Osteoblast (primary cell): ENCODE results near the gene PTHLH. TPM values are rescaled to one million over a fixed set of nuclear protein-coding genes. Genes with fewer than 3 reads are reported as not detected.

Experiments used
- DNase-seq: peaks from one replicate; pipeline ENCODE4 v3.0.0; 2011; ENCODE audit warnings: low spot score, mixed read lengths; ENCODE audit not compliant: insufficient read length; ENCODE audit errors: missing footprints
- H2AFZ ChIP-seq: 2 replicates; pipeline ENCODE4 v1.6.0; 2011; ENCODE audit warnings: mild to moderate bottlenecking, low read length
- H3K27ac ChIP-seq: 2 replicates; pipeline ENCODE4 v1.5.1; 2011; ENCODE audit warnings: mild to moderate bottlenecking, low read depth, low read length, moderate library complexity
- H3K27me3 ChIP-seq: 2 replicates; pipeline ENCODE4 v1.6.0; 2012; ENCODE audit warnings: mild to moderate bottlenecking, control low read depth, inconsistent platforms, low read length, moderate library complexity; ENCODE audit not compliant: insufficient read depth
- H3K36me3 ChIP-seq: 2 replicates; pipeline ENCODE4 v1.5.1; 2011; ENCODE audit warnings: mild to moderate bottlenecking, low read length, control low read depth, moderate library complexity; ENCODE audit not compliant: insufficient read depth
- H3K4me1 ChIP-seq: 2 replicates; pipeline ENCODE4 v1.5.1; 2011; ENCODE audit warnings: mild to moderate bottlenecking, low read length, control low read depth, moderate library complexity; ENCODE audit not compliant: insufficient read depth
- H3K4me2 ChIP-seq: 2 replicates; pipeline ENCODE4 v1.6.0; 2011; ENCODE audit warnings: mild to moderate bottlenecking, low read length; ENCODE audit not compliant: insufficient read depth
- H3K4me3 ChIP-seq: fragments of 200-600 bp; sonication (generic); 3 replicates; pipeline ENCODE4 v1.5.1; 2012; ENCODE audit warnings: mild to moderate bottlenecking, low read length, inconsistent platforms; ENCODE audit not compliant: insufficient read depth
- H3K79me2 ChIP-seq: 2 replicates; pipeline ENCODE4 v1.6.0; 2012; ENCODE audit warnings: mild to moderate bottlenecking, low read length, control low read depth, inconsistent platforms; ENCODE audit not compliant: insufficient read depth
- H3K9me3 ChIP-seq: 2 replicates; pipeline ENCODE4 v1.5.1; 2011; ENCODE audit warnings: low read depth, low read length, control low read depth
- H4K20me1 ChIP-seq: 2 replicates; pipeline ENCODE4 v1.6.0; 2012; ENCODE audit warnings: mild to moderate bottlenecking, low read length, control low read depth; ENCODE audit not compliant: insufficient read depth
- CTCF ChIP-seq: IDR thresholded peaks from 2 replicates; pipeline ENCODE4 v1.5.1; 2011; ENCODE audit warnings: mild to moderate bottlenecking, low read depth, low read length, moderate library complexity; ENCODE audit errors: extremely low read depth
- total RNA-seq: library from RNA; depleted of rRNA; stranded (reverse); fragments of >200 nt; gene quantifications from 2 replicates; pipeline ENCODE4 v1.2.3, GENCODE V29; 2012

PTHLH gene
- total RNA-seq, 1 donor = 2.2 TPM

GRCh38 chr12:28015165-28015564 is 42.6 kb upstream of the PTHLH start:
- H3K4me1 ChIP-seq = no peaks in the 10 kb centered on the region
- H4K20me1 ChIP-seq = no peaks in the 10 kb centered on the region
- no peak overlapping the region for H2AFZ ChIP-seq
- no peak for TF ChIP-seq CTCF
- H3K4me2 ChIP-seq = no peak overlapping the region
- no peak for DNase-seq
- H3K27me3 ChIP-seq = no peaks in the 10 kb centered on the region
- H3K79me2 ChIP-seq = no peaks in the 10 kb centered on the region
- H3K27ac ChIP-seq = no peak overlapping the region
- H3K36me3 ChIP-seq = no peaks in the 10 kb centered on the region
- H3K4me3 ChIP-seq = no peak overlapping the region
- no peaks in the 10 kb centered on the region for H3K9me3 ChIP-seq

GRCh38 chr12:28014196-28014595 is 41.7 kb upstream of the PTHLH start:
- Histone ChIP-seq H3K27ac (no peak overlapping the region), H3K4me3 (no peak overlapping the region), H3K9me3 (no peaks in the 10 kb centered on the region), H2AFZ (no peak overlapping the region), H3K4me1 (no peaks in the 10 kb centered on the region), H3K79me2 (no peaks in the 10 kb centered on the region), H4K20me1 (no peaks in the 10 kb centered on the region), H3K4me2 (no peak overlapping the region), H3K36me3 (no peaks in the 10 kb centered on the region), H3K27me3 (no peaks in the 10 kb centered on the region)
- no peak for TF ChIP-seq CTCF
- DNase-seq = no peak

- TF ChIP-seq CTCF = no peak
- Histone ChIP-seq H3K9me3 (no peaks in the 10 kb centered on the region), H3K4me1 (no peaks in the 10 kb centered on the region), H3K27me3 (no peaks in the 10 kb centered on the region), H3K36me3 (no peaks in the 10 kb centered on the region), H3K79me2 (no peaks in the 10 kb centered on the region), H4K20me1 (no peaks in the 10 kb centered on the region), H3K4me3 (no peak overlapping the region), H3K4me2 (no peak overlapping the region), H3K27ac (no peak overlapping the region), H2AFZ (no peak overlapping the region)
- no peak for DNase-seq
Measured at GRCh38 chr12:28012333-28012918, 39.9 kb upstream of the PTHLH start.

- H3K36me3 ChIP-seq = no peaks in the 10 kb centered on the region
- no peaks in the 10 kb centered on the region for H4K20me1 ChIP-seq
- H3K9me3 ChIP-seq = no peaks in the 10 kb centered on the region
- TF ChIP-seq CTCF = no peak
- no peaks in the 10 kb centered on the region for H3K27me3 ChIP-seq
- H2AFZ ChIP-seq = no peak overlapping the region
- H3K27ac ChIP-seq = no peak overlapping the region
- H3K4me3 ChIP-seq = no peak overlapping the region
- H3K4me2 ChIP-seq = no peak overlapping the region
- no peak for DNase-seq
- no peaks in the 10 kb centered on the region for H3K79me2 ChIP-seq
- H3K4me1 ChIP-seq = no peaks in the 10 kb centered on the region
Measured at GRCh38 chr12:28010036-28010435, 37.5 kb upstream of the PTHLH start.
